Psoas muscle (tissue), 8 donors: ENCODE data around the gene CROCC. TPM values are rescaled to one million over a fixed set of nuclear protein-coding genes. Genes with fewer than 3 reads are reported as not detected.
"Not testable (repeated sequence)": the region's sequence is repeated elsewhere in the genome, so short reads cannot be mapped to it uniquely, and the experiment has no call there.

ENCODE experiments used
- ATAC-seq, 4 donors: fragments of 200-7000 bp; cut with Tn5 transposase; one replicate each; pipeline ENCODE4 v1.9.1; 2020; ENCODE audit warnings: moderate library complexity in 3 of 4, mild to moderate bottlenecking in 2 of 4
- DNase-seq, 2 donors: peaks; one replicate each; pipeline ENCODE4 v3.0.0-alpha.2; 2020
- H3K27ac ChIP-seq: fragments of 200-600 bp; one replicate; pipeline ENCODE4 v1.8.0; 2022
- H3K27me3 ChIP-seq, 3 donors: fragments of 200-600 bp in 1 of 3; one replicate each; pipeline versions ENCODE4 v1.6.1 to v1.8.0; 2013 to 2022; ENCODE audit warnings: low read length in 2 of 3, mild to moderate bottlenecking in 2 of 3, moderate library complexity in 1 of 3; ENCODE audit not compliant: insufficient read depth in 3 of 3
- H3K36me3 ChIP-seq, 2 donors: fragments of 200-600 bp in 1 of 2; one replicate each; pipeline versions ENCODE4 v1.6.1 to v1.8.0; 2013 to 2022; ENCODE audit warnings: low read depth in 1 of 2, mild to moderate bottlenecking in 1 of 2, moderate library complexity in 1 of 2; ENCODE audit not compliant: insufficient read depth in 1 of 2
- H3K4me1 ChIP-seq: fragments of 200-600 bp; one replicate; pipeline ENCODE4 v1.8.0; 2022
- H3K4me3 ChIP-seq: fragments of 200-600 bp; one replicate; pipeline ENCODE4 v1.8.0; 2022; ENCODE audit warnings: mild to moderate bottlenecking
- H3K9me3 ChIP-seq: fragments of 200-600 bp; one replicate; pipeline ENCODE4 v1.8.0; 2022
- CTCF ChIP-seq: fragments of 200-600 bp; IDR thresholded peaks from one replicate; pipeline ENCODE4 v1.8.0; 2022; ENCODE audit warnings: antibody characterized with exemption
- WGBS, 3 donors: extraction: QIAGEN DNeasy Blood & Tissue Kit; methylation state at CpG; one replicate each; pipeline versions ENCODE4 v1.1.6 to v1.1.7; 2013; 5-methylcytosine and 5-hydroxymethylcytosine counted together
- intact Hi-C, 2 donors: fragments of 100-400 bp; cut with DNase I; formaldehyde crosslinking; loops; one replicate each; pipeline versions ENCODE4 v1.11.0 to v1.14.2; 2022
- polyA plus RNA-seq, 3 donors: library from polyadenylated mRNA; stranded (reverse); fragments of 200-250 nt; gene quantifications; one replicate each; pipeline ENCODE4 v1.2.3, GENCODE V29; 2013
- total RNA-seq, 4 donors: library from RNA; stranded (reverse); fragmentation: NEBNext Ultra II Directional in 2 of 4; extraction: Animal tissue kit (Norgen Biotek cat#: 25700) in 2 of 4; gene quantifications; one replicate each; pipeline versions ENCODE4 v1.2.1 to v1.2.4, GENCODE V29; 2021 to 2023
- donor health status: healthy with polysubstance abuse.
- donor health status: DM: no; HTN: no; CAD: no; lungs with moderate emphysema.
- donor health status: Bipolar disorder and iron deficiency.
- donor health status: healthy.
- donor health status: DM: yes; HTN: yes; CAD: no.
- donor health status: DM: no; HTN: no; CAD: no.
- donor health status: DM: no; HTN: no; CAD: no.
- donor health status: DM: yes; HTN: yes; CAD: no.

The CROCC gene
- total and polyA plus RNA-seq, 7 donors = 3.1 to 6.5 (median 4.8) TPM

GRCh38 chr1:16938351-16939321 is 16.9 kb downstream of the CROCC start:
- Histone ChIP-seq H3K4me1 (no peaks in the 10 kb centered on the region), H3K27ac (no peak overlapping the region), H3K27me3 (no peaks in the 10 kb centered on the region), H3K9me3 (no peaks in the 10 kb centered on the region), H3K36me3 (peaks cover 0 to 16% of the 10 kb centered on the region in 2 donors), H3K4me3 (no peak overlapping the region)
- intact Hi-C loops = no loop called here
- no peak for TF ChIP-seq CTCF
- WGBS, 3 donors = 61 to 82% (median 80%) methylated on average over 49 to 51 of the region's 51 CpGs
- ATAC-seq (peak in 1 of 4 donors; percentile 25), DNase-seq (no peak)

DNA sequence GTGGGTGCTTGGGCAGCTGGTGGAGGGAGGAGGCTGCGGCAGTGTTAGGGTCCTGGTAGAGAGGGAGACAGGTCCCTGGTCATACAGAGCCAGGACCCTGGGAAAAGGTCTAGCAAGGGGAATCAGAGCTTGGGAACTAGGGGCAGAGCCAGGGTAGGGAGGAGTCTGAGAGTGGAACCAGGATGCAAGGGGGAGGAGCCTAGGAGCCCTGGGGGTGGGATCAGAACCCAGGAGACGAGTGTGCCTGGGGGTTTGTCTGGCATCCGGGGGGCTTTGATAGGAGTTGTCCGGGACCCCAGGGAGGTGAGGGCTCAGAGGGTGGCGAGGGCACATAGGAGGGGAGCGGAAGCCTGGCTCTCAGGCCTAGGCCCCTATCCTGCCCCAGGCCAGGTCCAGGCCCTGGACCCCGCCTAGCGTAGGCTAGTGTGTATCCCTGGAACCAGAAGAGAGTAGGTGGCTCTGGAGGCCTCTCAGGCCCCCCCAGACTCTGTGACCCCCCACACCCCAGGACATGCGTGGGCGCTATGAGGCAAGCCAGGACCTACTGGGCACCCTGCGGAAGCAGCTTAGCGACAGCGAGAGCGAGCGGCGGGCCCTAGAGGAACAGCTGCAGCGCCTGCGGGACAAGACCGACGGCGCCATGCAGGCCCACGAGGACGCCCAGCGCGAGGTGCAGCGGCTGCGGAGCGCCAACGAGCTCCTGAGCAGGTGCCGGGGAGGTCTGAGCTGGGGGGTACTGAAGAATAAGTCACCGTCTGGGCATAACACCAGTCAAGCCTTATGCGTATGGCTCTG is 17.9 kb downstream of the CROCC start:
- peaks cover 0 to 21% of the 10 kb centered on the region in 2 donors for H3K36me3 ChIP-seq
- ATAC-seq, DNase-seq, H3K4me3 ChIP-seq, H3K4me1 ChIP-seq, H3K27ac ChIP-seq, intact Hi-C loops, H3K9me3 ChIP-seq, H3K27me3 ChIP-seq: not testable (repeated sequence)
- 95 to 97% (median 96%) methylated on average over 30 to 32 of the region's 32 CpGs for WGBS, 3 donors

DNA sequence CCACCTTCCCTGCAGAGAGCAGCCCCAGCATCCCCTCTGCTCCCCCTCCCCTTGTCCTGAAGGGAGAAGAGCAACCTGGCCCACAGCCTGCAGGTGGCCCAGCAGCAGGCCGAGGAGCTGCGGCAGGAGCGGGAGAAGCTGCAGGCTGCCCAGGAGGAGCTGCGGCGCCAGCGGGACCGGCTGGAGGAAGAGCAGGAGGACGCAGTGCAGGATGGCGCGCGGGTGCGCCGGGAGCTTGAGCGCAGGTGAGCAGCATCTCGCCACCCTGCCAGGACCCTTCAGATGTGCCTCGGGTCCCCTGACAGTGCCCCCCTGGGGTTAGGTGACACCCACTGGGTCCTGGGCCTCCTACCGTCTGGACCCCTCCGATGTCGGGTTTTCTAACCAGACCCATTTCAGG is 22.3 kb downstream of the CROCC start:
- intact Hi-C loops = no loop called here
- H3K27ac ChIP-seq = no peak overlapping the region
- ATAC-seq = no peak
- no peaks in the 10 kb centered on the region for H3K9me3 ChIP-seq
- no peaks in the 10 kb centered on the region for H3K4me1 ChIP-seq
- H3K27me3 ChIP-seq = no peaks in the 10 kb centered on the region
- H3K4me3 ChIP-seq = no peak overlapping the region
- no peak for TF ChIP-seq CTCF
- H3K36me3 ChIP-seq = peaks cover 2 to 34% of the 10 kb centered on the region in 2 donors
- 92 to 93% (median 93%) methylated on average over 19 of the region's 19 CpGs for WGBS, 3 donors
- DNase-seq = no peak

DNA sequence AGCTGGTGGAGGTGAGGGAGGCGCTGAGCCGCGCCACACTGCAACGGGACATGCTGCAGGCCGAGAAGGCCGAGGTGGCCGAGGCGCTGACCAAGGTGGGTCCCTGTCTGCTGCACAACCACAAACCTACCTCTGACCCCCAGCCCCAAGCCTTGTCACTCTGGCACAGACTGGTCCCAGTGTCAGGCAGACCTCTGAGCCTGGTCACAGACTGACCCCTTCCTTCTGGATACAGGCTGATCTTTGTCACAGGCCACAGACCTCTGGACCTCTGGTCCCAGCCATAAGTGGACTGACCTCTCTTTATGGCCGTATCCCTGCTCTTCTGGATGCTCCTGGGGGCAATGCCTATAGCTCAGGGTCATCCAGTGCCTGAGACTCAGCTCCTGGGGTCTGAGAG is 23.8 kb downstream of the CROCC start:
- 91 to 93% (median 92%) methylated on average over 5 to 8 of the region's 9 CpGs for WGBS, 3 donors
- H3K36me3 ChIP-seq = peaks cover 2 to 28% of the 10 kb centered on the region in 2 donors
- intact Hi-C loops, H3K27me3 ChIP-seq, H3K27ac ChIP-seq, H3K9me3 ChIP-seq, H3K4me3 ChIP-seq, DNase-seq, H3K4me1 ChIP-seq: not testable (repeated sequence)
- peak in 3 of 4 donors; percentile 4 to 9 (median 9) for ATAC-seq

- H3K4me3 ChIP-seq, H3K27ac ChIP-seq, H3K4me1 ChIP-seq, intact Hi-C loops, H3K27me3 ChIP-seq, ATAC-seq, DNase-seq, H3K9me3 ChIP-seq: not testable (repeated sequence)
- 88 to 92% (median 88%) methylated on average over 9 to 13 of the region's 13 CpGs for WGBS, 3 donors
- peaks cover 2 to 28% of the 10 kb centered on the region in 2 donors for H3K36me3 ChIP-seq
Measured at GRCh38 chr1:16946185-16946584, 24.5 kb downstream of the CROCC start.

DNA sequence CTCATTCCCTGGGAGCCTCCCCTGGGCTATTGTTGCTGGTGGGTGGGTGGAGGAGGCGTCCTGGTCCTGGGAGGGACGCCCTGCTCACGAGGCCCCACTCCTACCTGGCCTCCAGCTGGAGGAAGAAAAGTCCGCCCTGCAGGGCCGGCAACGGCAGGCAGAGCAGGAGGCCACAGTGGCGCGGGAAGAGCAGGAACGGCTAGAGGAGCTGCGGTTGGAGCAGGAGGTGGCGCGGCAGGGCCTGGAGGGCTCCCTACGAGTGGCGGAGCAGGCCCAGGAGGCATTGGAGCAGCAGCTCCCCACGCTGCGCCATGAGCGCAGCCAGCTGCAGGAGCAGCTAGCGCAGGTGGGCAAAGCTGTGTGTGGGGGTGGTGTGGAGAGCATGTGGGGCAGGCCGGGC is 24.9 kb downstream of the CROCC start:
- H3K4me1 ChIP-seq = no peaks in the 10 kb centered on the region
- intact Hi-C loops = no loop called here
- no peak for TF ChIP-seq CTCF
- DNase-seq = peak in 1 of 2 donors; percentile 58
- 87 to 94% (median 93%) methylated on average over 18 to 19 of the region's 19 CpGs for WGBS, 3 donors
- no peak overlapping the region for H3K4me3 ChIP-seq
- H3K27ac ChIP-seq = no peak overlapping the region
- ATAC-seq = no peak
- H3K36me3 ChIP-seq = peaks cover 2 to 28% of the 10 kb centered on the region in 2 donors
- no peaks in the 10 kb centered on the region for H3K9me3 ChIP-seq
- no peaks in the 10 kb centered on the region for H3K27me3 ChIP-seq

DNA sequence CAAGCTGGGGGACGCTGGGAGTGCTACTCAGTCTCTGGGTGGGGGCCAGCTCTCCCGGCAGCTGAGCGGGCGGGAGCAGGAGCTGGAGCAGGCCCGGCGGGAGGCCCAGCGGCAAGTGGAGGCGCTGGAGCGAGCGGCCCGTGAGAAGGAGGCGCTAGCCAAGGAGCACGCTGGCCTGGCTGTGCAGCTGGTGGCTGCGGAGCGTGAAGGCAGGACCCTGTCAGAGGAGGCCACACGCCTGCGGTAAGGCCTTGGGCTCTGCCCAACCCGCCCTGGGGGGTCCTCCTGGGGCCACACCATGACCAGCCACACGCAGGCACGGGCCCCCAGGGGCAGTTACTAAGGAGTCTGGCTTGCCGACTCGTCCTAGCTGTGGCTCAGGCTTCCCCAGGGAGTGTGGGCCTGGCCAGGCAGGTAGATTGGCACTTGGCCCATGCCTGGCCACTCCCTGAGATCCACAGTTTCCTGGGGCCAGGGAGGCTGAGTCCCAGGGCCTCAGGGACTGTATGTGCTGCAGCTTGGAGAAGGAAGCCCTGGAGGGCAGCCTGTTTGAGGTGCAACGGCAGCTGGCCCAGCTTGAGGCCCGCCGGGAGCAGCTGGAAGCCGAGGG is 26.7 kb downstream of the CROCC start:
- ATAC-seq (peak in 1 of 4 donors; percentile 13), DNase-seq (peak in 1 of 2 donors; percentile 55)
- H3K4me1 ChIP-seq, H3K9me3 ChIP-seq, H3K27ac ChIP-seq, H3K4me3 ChIP-seq, H3K27me3 ChIP-seq: not testable (repeated sequence)
- intact Hi-C loops = loop anchor here in 1 of 2 donors (2.0 kb wide), 1 partner anchor 26 kb away; no protein-coding TSS in a partner anchor
- H3K36me3 ChIP-seq = peaks cover 2 to 18% of the 10 kb centered on the region in 2 donors
- 81 to 87% (median 82%) methylated on average over 19 to 26 of the region's 26 CpGs for WGBS, 3 donors
